ENCODE data around the gene NDUFC2. TPM values are rescaled to one million over a fixed set of nuclear protein-coding genes. Genes with fewer than 3 reads are reported as not detected.

NDUFC2 gene
- total RNA-seq, 1 experiment from 2014 or later: 425 TPM

DNA sequence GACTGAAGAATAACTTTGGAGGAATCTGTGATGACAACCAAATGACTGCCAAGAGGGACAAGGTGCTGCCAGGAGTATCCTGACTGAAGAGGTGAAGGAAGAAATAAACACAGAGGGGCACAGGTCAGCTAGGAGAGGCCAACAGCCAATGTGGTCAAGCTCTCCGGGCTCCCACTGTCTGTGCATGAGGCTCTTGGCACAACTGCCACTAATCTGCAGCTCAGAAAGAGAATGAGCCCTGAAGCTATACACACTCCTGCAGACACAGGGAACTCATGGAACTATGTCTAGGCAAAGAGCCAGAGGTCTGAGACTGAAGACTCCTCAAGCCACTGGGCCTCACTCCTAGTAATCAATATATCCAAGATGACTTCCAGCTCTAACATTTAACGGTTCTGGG lies 9.0 kb downstream of the NDUFC2 start:
- H3K27me3 ChIP-seq (replicated peaks; ENCODE audit: insufficient read depth, low read depth, low read length, poor library complexity): no peaks in the 10 kb centered on the region
- intact Hi-C loops (cut with micrococcal nuclease; ENCODE audit: unreplicated experiment): no loop called here
- peaks cover 51% of the 10 kb centered on the region for H3K36me3 ChIP-seq (ENCODE audit: insufficient read depth, low read length, poor library complexity, severe bottlenecking)
- no peak for TF ChIP-seq EZH2 (IDR thresholded peaks at IDR 0.05; ENCODE audit: borderline replicate concordance, low read depth, low read length, poor library complexity, severe bottlenecking)
- TF ChIP-seq, protein P1, sequence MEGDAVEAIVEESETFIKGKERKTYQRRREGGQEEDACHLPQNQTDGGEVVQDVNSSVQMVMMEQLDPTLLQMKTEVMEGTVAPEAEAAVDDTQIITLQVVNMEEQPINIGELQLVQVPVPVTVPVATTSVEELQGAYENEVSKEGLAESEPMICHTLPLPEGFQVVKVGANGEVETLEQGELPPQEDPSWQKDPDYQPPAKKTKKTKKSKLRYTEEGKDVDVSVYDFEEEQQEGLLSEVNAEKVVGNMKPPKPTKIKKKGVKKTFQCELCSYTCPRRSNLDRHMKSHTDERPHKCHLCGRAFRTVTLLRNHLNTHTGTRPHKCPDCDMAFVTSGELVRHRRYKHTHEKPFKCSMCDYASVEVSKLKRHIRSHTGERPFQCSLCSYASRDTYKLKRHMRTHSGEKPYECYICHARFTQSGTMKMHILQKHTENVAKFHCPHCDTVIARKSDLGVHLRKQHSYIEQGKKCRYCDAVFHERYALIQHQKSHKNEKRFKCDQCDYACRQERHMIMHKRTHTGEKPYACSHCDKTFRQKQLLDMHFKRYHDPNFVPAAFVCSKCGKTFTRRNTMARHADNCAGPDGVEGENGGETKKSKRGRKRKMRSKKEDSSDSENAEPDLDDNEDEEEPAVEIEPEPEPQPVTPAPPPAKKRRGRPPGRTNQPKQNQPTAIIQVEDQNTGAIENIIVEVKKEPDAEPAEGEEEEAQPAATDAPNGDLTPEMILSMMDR (conservative IDR thresholded peaks at IDR 0.05; ENCODE audit: low read depth, low read length): no peak
- BruUV-seq (replicated peaks): no TSS peak
- no peak overlapping the region for H3K4me3 ChIP-seq (ENCODE audit: low read depth, low read length, poor library complexity, severe bottlenecking)
- DNase-seq (ENCODE audit: low spot score): no peak
- CTCF ChIA-PET: no interaction called here
- H3K4me1 ChIP-seq (ENCODE audit: insufficient read depth, low read length, poor library complexity, severe bottlenecking): no peaks in the 10 kb centered on the region
- H3K27ac ChIP-seq (ENCODE audit: low read depth, low read length, poor library complexity, severe bottlenecking): no peak overlapping the region
- POLR2A ChIA-PET (ENCODE audit: low non-redundant PET): no interaction called here
- H3K9me3 ChIP-seq (ENCODE audit: low read depth, low read length, poor library complexity, severe bottlenecking): no peaks in the 10 kb centered on the region

DNA sequence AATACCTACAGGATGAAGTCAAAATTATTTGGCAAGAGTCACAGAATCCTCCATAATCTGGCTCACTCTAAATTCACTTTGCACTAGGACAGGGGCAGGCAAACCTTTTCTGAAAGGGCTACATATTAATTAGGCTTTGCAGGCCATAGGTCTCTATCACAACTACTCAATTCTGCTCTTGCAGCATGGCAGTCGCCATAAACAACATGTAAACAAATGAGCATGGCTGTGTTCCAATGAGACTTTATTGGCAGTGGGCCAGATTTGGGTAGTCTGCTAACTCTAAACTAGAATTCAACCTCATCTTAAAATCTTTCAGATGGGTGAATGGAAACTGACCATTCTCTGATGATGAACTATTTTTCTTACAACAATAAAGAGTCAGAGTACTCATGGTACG lies 10.2 kb downstream of the NDUFC2 start:
- Histone ChIP-seq H3K9me3 (ENCODE audit: low read depth, low read length, poor library complexity, severe bottlenecking) (no peaks in the 10 kb centered on the region), H3K4me1 (ENCODE audit: insufficient read depth, low read length, poor library complexity, severe bottlenecking) (no peaks in the 10 kb centered on the region), H3K27me3 (replicated peaks; ENCODE audit: insufficient read depth, low read depth, low read length, poor library complexity) (no peaks in the 10 kb centered on the region), H3K36me3 (ENCODE audit: insufficient read depth, low read length, poor library complexity, severe bottlenecking) (peaks cover 51% of the 10 kb centered on the region), H3K4me3 (ENCODE audit: low read depth, low read length, poor library complexity, severe bottlenecking) (no peak overlapping the region), H3K27ac (ENCODE audit: low read depth, low read length, poor library complexity, severe bottlenecking) (no peak overlapping the region)
- intact Hi-C loops (cut with micrococcal nuclease; ENCODE audit: unreplicated experiment): no loop called here
- no peak for DNase-seq (ENCODE audit: low spot score)
- no peak for TF ChIP-seq EZH2 (IDR thresholded peaks at IDR 0.05; ENCODE audit: borderline replicate concordance, low read depth, low read length, poor library complexity, severe bottlenecking)
- TF ChIP-seq, protein P1 (conservative IDR thresholded peaks at IDR 0.05; ENCODE audit: low read depth, low read length): no peak
- ChIA-PET CTCF (no interaction called here), POLR2A (ENCODE audit: low non-redundant PET) (no interaction called here)
- BruUV-seq (replicated peaks): no TSS peak

DNA sequence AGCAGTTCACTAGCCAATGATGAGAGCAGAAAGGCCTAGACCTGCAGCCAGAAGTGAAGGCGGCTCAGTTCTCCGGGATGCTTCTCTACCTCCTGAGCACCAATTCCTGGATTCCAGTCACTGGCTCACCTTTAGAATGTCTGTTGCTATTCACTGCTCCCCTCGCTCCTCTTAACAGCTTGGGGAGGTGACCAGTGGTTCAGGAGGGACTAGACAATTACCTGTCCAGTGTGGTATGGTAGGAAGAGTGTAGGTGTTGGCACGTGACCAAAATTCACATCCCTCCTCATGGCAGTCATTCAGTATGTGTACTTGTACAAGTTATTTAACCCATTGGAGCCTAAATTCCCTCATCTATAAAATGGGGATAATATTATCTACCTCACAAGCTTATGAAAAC lies 12.0 kb downstream of the NDUFC2 start:
- TF ChIP-seq, protein P1 (conservative IDR thresholded peaks at IDR 0.05; ENCODE audit: low read depth, low read length): no peak
- TF ChIP-seq EZH2 (IDR thresholded peaks at IDR 0.05; ENCODE audit: borderline replicate concordance, low read depth, low read length, poor library complexity, severe bottlenecking): no peak
- H3K27me3 ChIP-seq (replicated peaks; ENCODE audit: insufficient read depth, low read depth, low read length, poor library complexity): no peaks in the 10 kb centered on the region
- H3K27ac ChIP-seq (ENCODE audit: low read depth, low read length, poor library complexity, severe bottlenecking): no peak overlapping the region
- H3K4me3 ChIP-seq (ENCODE audit: low read depth, low read length, poor library complexity, severe bottlenecking): no peak overlapping the region
- H3K9me3 ChIP-seq (ENCODE audit: low read depth, low read length, poor library complexity, severe bottlenecking): no peaks in the 10 kb centered on the region
- no peak for DNase-seq (ENCODE audit: low spot score)
- intact Hi-C loops (cut with micrococcal nuclease; ENCODE audit: unreplicated experiment): no loop called here
- H3K36me3 ChIP-seq (ENCODE audit: insufficient read depth, low read length, poor library complexity, severe bottlenecking): peaks cover 47% of the 10 kb centered on the region
- POLR2A ChIA-PET (ENCODE audit: low non-redundant PET): no interaction called here
- no TSS peak for BruUV-seq (replicated peaks)
- CTCF ChIA-PET: no interaction called here
- H3K4me1 ChIP-seq (ENCODE audit: insufficient read depth, low read length, poor library complexity, severe bottlenecking): no peaks in the 10 kb centered on the region

Data from A673 (cell line).